ENCODE measurements around the gene IL10RB. TPM values are rescaled to one million over a fixed set of nuclear protein-coding genes. Genes with fewer than 3 reads are reported as not detected.

The IL10RB gene
- total RNA-seq, 4 donors from 2014 or later: 13.1 to 23.7 (median 20.5) TPM

GRCh38 chr21:33296156-33296555 is 30.0 kb downstream of the IL10RB start:
- H3K36me3 ChIP-seq: peaks cover 0 to 65% of the 10 kb centered on the region in 2 donors

DNA sequence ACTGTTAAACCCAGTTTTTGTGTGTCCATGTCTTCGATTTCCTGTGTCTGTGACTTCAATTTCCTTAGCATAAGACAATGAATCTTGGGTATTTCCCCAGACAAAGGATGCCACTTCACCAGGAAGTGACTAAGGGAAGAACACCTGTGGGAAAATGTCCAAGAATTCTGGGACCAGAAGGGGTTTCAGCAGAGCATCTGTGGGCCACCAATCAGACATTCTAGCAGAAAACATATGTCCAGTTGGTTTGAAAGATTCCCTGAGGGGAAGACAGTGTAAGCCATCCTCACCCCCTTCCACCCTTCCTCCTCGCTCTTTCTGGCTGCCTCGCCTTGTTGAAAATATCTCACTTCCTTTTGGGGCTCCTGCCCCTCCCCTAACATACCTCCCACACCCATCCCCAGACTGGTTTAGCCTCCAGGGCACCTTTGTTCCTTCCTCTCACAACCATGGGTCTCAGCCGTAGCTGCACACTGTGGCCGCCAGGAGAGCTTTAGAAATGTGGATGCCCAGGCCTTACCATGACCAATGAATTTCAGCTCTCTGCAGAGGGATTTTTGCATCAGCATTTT is 33.1 kb downstream of the IL10RB start:
- TF ChIP-seq EP300 (IDR thresholded peaks at IDR 0.05) (no peak), POLR2A (IDR thresholded peaks at IDR 0.05) (no peak), CTCF (IDR thresholded peaks at IDR 0.05) (no peak), POLR2AphosphoS5 (IDR thresholded peaks at IDR 0.05) (no peak)
- H3K4me3 ChIP-seq: no peak overlapping the region
- H3K9me3 ChIP-seq: no peaks in the 10 kb centered on the region
- peaks cover 0 to 34% of the 10 kb centered on the region in 2 donors for H3K36me3 ChIP-seq
- H3K27me3 ChIP-seq: no peaks in the 10 kb centered on the region
- ATAC-seq: no peak
- WGBS, 2 donors (ENCODE audit: low coverage in 1 of 2): 77 to 79% methylated on average over 5 of the region's 5 CpGs
- no peak overlapping the region for H3K27ac ChIP-seq
- H3K4me1 ChIP-seq: peaks cover 0 to 3% (median 0%) of the 10 kb centered on the region in 3 donors

More at GRCh38 chr21:33296156-33296555, 30.0 kb downstream of the IL10RB start:
- H3K27ac ChIP-seq: no peak overlapping the region
- no peak for ATAC-seq
- 89 to 100% methylated on average over 2 to 6 of the region's 6 CpGs for WGBS, 2 donors (ENCODE audit: low coverage in 1 of 2)
- H3K4me3 ChIP-seq: no peak overlapping the region
- H3K27me3 ChIP-seq: no peaks in the 10 kb centered on the region
- H3K4me1 ChIP-seq: no peaks in the 10 kb centered on the region
- TF ChIP-seq EP300 (IDR thresholded peaks at IDR 0.05) (no peak), POLR2A (IDR thresholded peaks at IDR 0.05) (no peak), CTCF (IDR thresholded peaks at IDR 0.05) (no peak), POLR2AphosphoS5 (IDR thresholded peaks at IDR 0.05) (no peak)
- H3K9me3 ChIP-seq: no peaks in the 10 kb centered on the region

GRCh38 chr21:33300701-33301631 is 34.8 kb downstream of the IL10RB start:
- H3K4me3 ChIP-seq: no peak overlapping the region
- H3K36me3 ChIP-seq: peaks cover 0 to 19% of the 10 kb centered on the region in 2 donors
- H3K4me1 ChIP-seq: peaks cover 0 to 3% (median 0%) of the 10 kb centered on the region in 3 donors
- WGBS, 2 donors (ENCODE audit: low coverage in 1 of 2): 52 to 62% methylated on average over 7 to 10 of the region's 10 CpGs
- no peaks in the 10 kb centered on the region for H3K9me3 ChIP-seq
- peak; percentile 50 for ATAC-seq
- peak overlapping the region in 3 of 4 donors; percentile 14 to 70 (median 40) for H3K27ac ChIP-seq
- H3K27me3 ChIP-seq: no peaks in the 10 kb centered on the region
- TF ChIP-seq EP300 (IDR thresholded peaks at IDR 0.05) (no peak), POLR2AphosphoS5 (IDR thresholded peaks at IDR 0.05) (no peak), POLR2A (IDR thresholded peaks at IDR 0.05) (no peak), CTCF (IDR thresholded peaks at IDR 0.05) (no peak)

- Histone ChIP-seq H3K36me3 (peaks cover 0 to 13% of the 10 kb centered on the region in 2 donors), H3K27me3 (no peaks in the 10 kb centered on the region), H3K27ac (peak overlapping the region in 3 of 4 donors; percentile 14 to 70 (median 40)), H3K9me3 (no peaks in the 10 kb centered on the region), H3K4me3 (no peak overlapping the region), H3K4me1 (peaks cover 0 to 3% (median 0%) of the 10 kb centered on the region in 3 donors)
- 63 to 100% methylated on average over 1 of the region's 2 CpGs for WGBS, 2 donors (ENCODE audit: low coverage in 1 of 2)
- TF ChIP-seq POLR2AphosphoS5 (IDR thresholded peaks at IDR 0.05) (no peak), POLR2A (IDR thresholded peaks at IDR 0.05) (no peak), CTCF (IDR thresholded peaks at IDR 0.05) (no peak), EP300 (IDR thresholded peaks at IDR 0.05) (no peak)
- no peak for ATAC-seq
Observed at GRCh38 chr21:33301632-33302002, 35.5 kb downstream of the IL10RB start.
